H9 (cell line): ENCODE data around the gene TM7SF3. TPM values are rescaled to one million over a fixed set of nuclear protein-coding genes. Genes with fewer than 3 reads are reported as not detected.
"Not testable (repeated sequence)": the region's sequence is repeated elsewhere in the genome, so short reads cannot be mapped to it uniquely, and the experiment has no call there.

ENCODE experiments used
- DNase-seq: peaks from one replicate; pipeline ENCODE4 v3.0.0-alpha.2; 2017
- H2AFZ ChIP-seq: one replicate; pipeline ENCODE4 v1.6.1; 2013; ENCODE audit warnings: mild to moderate bottlenecking, low read length, control low read depth, moderate library complexity
- H2AK5ac ChIP-seq: 2 replicates; pipeline ENCODE4 v1.6.1; 2013; ENCODE audit warnings: low read length, control low read depth, mixed read lengths; ENCODE audit not compliant: insufficient read length
- H2BK120ac ChIP-seq: one replicate; pipeline ENCODE4 v1.6.1; 2013; ENCODE audit warnings: low read depth, mild to moderate bottlenecking, low read length, control low read depth, inconsistent platforms; ENCODE audit not compliant: poor library complexity, severe bottlenecking
- H2BK12ac ChIP-seq: 2 replicates; pipeline ENCODE4 v1.6.1; 2013; ENCODE audit warnings: low read length, control low read depth, mixed read lengths, low read depth; ENCODE audit not compliant: insufficient read length
- H2BK15ac ChIP-seq: 2 replicates; pipeline ENCODE4 v1.6.1; 2013; ENCODE audit warnings: low read depth, low read length, control low read depth
- H2BK20ac ChIP-seq: one replicate; pipeline ENCODE4 v1.6.1; 2013; ENCODE audit warnings: low read depth, mild to moderate bottlenecking, low read length, control low read depth, inconsistent platforms; ENCODE audit not compliant: poor library complexity, severe bottlenecking
- H2BK5ac ChIP-seq: 2 replicates; pipeline ENCODE4 v1.6.1; 2013; ENCODE audit warnings: low read length, control low read depth, mixed read lengths; ENCODE audit not compliant: insufficient read length
- H3K14ac ChIP-seq: 2 replicates; pipeline ENCODE4 v1.6.1; 2013; ENCODE audit warnings: low read length, control low read depth; ENCODE audit not compliant: insufficient read depth
- H3K18ac ChIP-seq: 2 replicates; pipeline ENCODE4 v1.6.1; 2013; ENCODE audit warnings: low read depth, mild to moderate bottlenecking, mixed read lengths, low read length, control low read depth; ENCODE audit not compliant: insufficient read length
- H3K23ac ChIP-seq: 2 replicates; pipeline ENCODE4 v1.6.1; 2013; ENCODE audit warnings: low read length, control low read depth, mixed read lengths, low read depth; ENCODE audit not compliant: insufficient read length
- H3K23me2 ChIP-seq: 2 replicates; pipeline ENCODE4 v1.6.1; 2013; ENCODE audit warnings: low read depth, mild to moderate bottlenecking, mixed read lengths, low read length, control low read depth; ENCODE audit not compliant: insufficient read length, poor library complexity, severe bottlenecking
- H3K27ac ChIP-seq: 2 replicates; pipeline ENCODE4 v1.5.1; 2013; ENCODE audit warnings: low read length, control low read depth, mixed read lengths, low read depth; ENCODE audit not compliant: insufficient read length
- H3K27me3 ChIP-seq: 2 replicates; pipeline ENCODE4 v1.6.1; 2013; ENCODE audit warnings: low read length, control low read depth, inconsistent platforms; ENCODE audit not compliant: insufficient read depth
- H3K4ac ChIP-seq: 2 replicates; pipeline ENCODE4 v1.6.1; 2013; ENCODE audit warnings: low read depth, mild to moderate bottlenecking, control low read depth, inconsistent platforms, low read length, moderate library complexity
- H3K4me1 ChIP-seq: 2 replicates; pipeline ENCODE4 v1.6.1; 2013; ENCODE audit warnings: low read length, control low read depth, inconsistent platforms; ENCODE audit not compliant: insufficient read depth
- H3K4me2 ChIP-seq: 2 replicates; pipeline ENCODE4 v1.6.1; 2013; ENCODE audit warnings: low read length, control low read depth, mixed read lengths; ENCODE audit not compliant: insufficient read length, insufficient read depth
- H3K56ac ChIP-seq: 2 replicates; pipeline ENCODE4 v1.6.1; 2013; ENCODE audit warnings: low read depth, mild to moderate bottlenecking, mixed read lengths, low read length, control low read depth; ENCODE audit not compliant: insufficient read length
- H3K79me1 ChIP-seq: 2 replicates; pipeline ENCODE4 v1.6.1; 2013; ENCODE audit warnings: low read depth, mild to moderate bottlenecking, moderate library complexity, low read length, control low read depth, inconsistent platforms; ENCODE audit not compliant: insufficient read depth, poor library complexity, severe bottlenecking
- H3K79me2 ChIP-seq: 2 replicates; pipeline ENCODE4 v1.6.1; 2013; ENCODE audit warnings: low read length, control low read depth, inconsistent platforms; ENCODE audit not compliant: insufficient read depth
- H3K9ac ChIP-seq: 2 replicates; pipeline ENCODE4 v1.6.1; 2013; ENCODE audit warnings: low read length, control low read depth, mixed read lengths; ENCODE audit not compliant: insufficient read length; ENCODE audit errors: extremely low read depth
- H3K9me3 ChIP-seq: one replicate; pipeline ENCODE4 v1.6.1; 2013; ENCODE audit warnings: low read depth, low read length, inconsistent platforms; ENCODE audit not compliant: control insufficient read depth
- H3T11ph ChIP-seq: one replicate; pipeline ENCODE4 v1.6.1; 2013; ENCODE audit warnings: mild to moderate bottlenecking, low read length, control low read depth, inconsistent platforms
- H4K20me1 ChIP-seq: one replicate; pipeline ENCODE4 v1.6.1; 2013; ENCODE audit not compliant: control insufficient read depth, insufficient read length, insufficient read depth
- H4K5ac ChIP-seq: 2 replicates; pipeline ENCODE4 v1.6.1; 2013; ENCODE audit warnings: low read depth, mild to moderate bottlenecking, mixed read lengths, low read length, control low read depth; ENCODE audit not compliant: insufficient read length
- H4K8ac ChIP-seq: replicated peaks from 2 replicates; pipeline ENCODE4 v1.6.1; 2013; ENCODE audit warnings: low read length, control low read depth, mixed read lengths, low read depth; ENCODE audit not compliant: insufficient read length
- H4K91ac ChIP-seq: 2 replicates; pipeline ENCODE4 v1.6.1; 2013; ENCODE audit warnings: low read depth, mild to moderate bottlenecking, moderate library complexity, mixed read lengths, low read length, control low read depth; ENCODE audit not compliant: insufficient read length
- H3K27ac Mint-ChIP-seq, 3 experiments: 2 replicates in 2 of 3; 3 replicates in 1 of 3; pipeline ENCODE4 v1.8.0; 2020 to 2021; ENCODE audit warnings: mixed read lengths in 3 of 3, mild to moderate bottlenecking in 1 of 3, moderate library complexity in 1 of 3
- H3K27me3 Mint-ChIP-seq: 2 replicates; pipeline ENCODE4 v1.8.0; 2021; ENCODE audit warnings: low read depth, mild to moderate bottlenecking, moderate library complexity, mixed read lengths
- H3K36me3 Mint-ChIP-seq, 3 experiments: 2 replicates in 2 of 3; 3 replicates in 1 of 3; pipeline ENCODE4 v1.8.0; 2020 to 2021; ENCODE audit warnings: low read depth in 3 of 3, mixed read lengths in 3 of 3; ENCODE audit not compliant: insufficient read depth in 1 of 3
- H3K4me1 Mint-ChIP-seq, 2 experiments: 2 replicates each; pipeline ENCODE4 v1.8.0; 2020; ENCODE audit warnings: mixed read lengths in 2 of 2
- H3K4me3 Mint-ChIP-seq, 2 experiments: 2 replicates in 1 of 2; 3 replicates in 1 of 2; pipeline ENCODE4 v1.8.0; 2020 to 2021; ENCODE audit warnings: mild to moderate bottlenecking in 2 of 2, mixed read lengths in 2 of 2, moderate library complexity in 1 of 2
- H3K9me3 Mint-ChIP-seq, 2 experiments: 2 replicates in 1 of 2; 3 replicates in 1 of 2; pipeline ENCODE4 v1.8.0; 2020; ENCODE audit warnings: mild to moderate bottlenecking in 2 of 2, mixed read lengths in 2 of 2, moderate library complexity in 1 of 2
- CTCF ChIP-seq: fragments of 200-600 bp; sonication (generic); conservative IDR thresholded peaks from 3 replicates; pipeline ENCODE4 v1.8.0; 2021; ENCODE audit warnings: antibody characterized with exemption, mild to moderate bottlenecking
- WGBS: extraction: QIAGEN DNeasy Blood & Tissue Kit; methylation state at CpG from one replicate; pipeline ENCODE4 v1.1.7; 2013; ENCODE audit warnings: missing lambda C conversion rate, low lambda C conversion rate, mixed read lengths; ENCODE audit not compliant: insufficient read length; ENCODE audit errors: extremely low coverage; 5-methylcytosine and 5-hydroxymethylcytosine counted together
- total RNA-seq: library from RNA; stranded (reverse); gene quantifications from 2 replicates; pipeline ENCODE4 v1.2.1, GENCODE V29; 2021

The TM7SF3 gene
- total RNA-seq, 1 experiment from 2014 or later: 74.9 TPM

- peaks cover 2% of the 10 kb centered on the region; the same call in 1 of the 2 replicates for H3K4me1 ChIP-seq
- Mint-ChIP-seq H3K4me1 (peaks cover 30 to 35% of the 10 kb centered on the region in 2 experiments), H3K27ac (no peak overlapping the region), H3K36me3 (no peaks in the 10 kb centered on the region; a peak in 1 of 7 replicates), H3K27me3 (peaks cover 3% of the 10 kb centered on the region), H3K9me3 (no peaks in the 10 kb centered on the region; a peak in 1 of 5 replicates), H3K4me3 (no peak overlapping the region)
- H3K79me2 ChIP-seq: 0 out of 2 replicates have a peak, but pooled peaks cover 1% of the 10 kb centered on the region
- H4K91ac ChIP-seq: no peak overlapping the region
- no CpG with 5 or more reads among the region's 1 CpG for WGBS
- no peak overlapping the region for H3K4me2 ChIP-seq
- no peak overlapping the region for H3K23ac ChIP-seq
- H2AFZ ChIP-seq: no peak overlapping the region
- no peak overlapping the region for H3T11ph ChIP-seq
- no peak for DNase-seq
- H4K5ac ChIP-seq: no peak overlapping the region
- no peak overlapping the region for H3K9ac ChIP-seq
- no peak overlapping the region for H2BK5ac ChIP-seq
- no peak overlapping the region for H3K4ac ChIP-seq
- H4K8ac ChIP-seq: no peak overlapping the region
- no peaks in the 10 kb centered on the region for H3K9me3 ChIP-seq
- no peaks in the 10 kb centered on the region for H3K27me3 ChIP-seq
- no peak overlapping the region for H3K14ac ChIP-seq
- H3K27ac ChIP-seq: no peak overlapping the region
- no peak overlapping the region for H2BK15ac ChIP-seq
- no peaks in the 10 kb centered on the region for H3K23me2 ChIP-seq
- H2BK20ac ChIP-seq: no peak overlapping the region
- no peak overlapping the region for H2BK12ac ChIP-seq
- no peak overlapping the region for H3K18ac ChIP-seq
- H2BK120ac ChIP-seq: no peak overlapping the region
- no peaks in the 10 kb centered on the region for H4K20me1 ChIP-seq
- no peaks in the 10 kb centered on the region for H3K79me1 ChIP-seq
- TF ChIP-seq CTCF: no peak
- H2AK5ac ChIP-seq: no peak overlapping the region
- no peak overlapping the region for H3K56ac ChIP-seq
These were observed 3.9 kb upstream of the TM7SF3 start for GRCh38 chr12:27018037-27018436.

- H2BK120ac ChIP-seq, H3K14ac ChIP-seq, H3K4me2 ChIP-seq, H4K20me1 ChIP-seq, H4K5ac ChIP-seq, H3K9me3 Mint-ChIP-seq, H3K27ac ChIP-seq, H3K56ac ChIP-seq, H3K27ac Mint-ChIP-seq, H4K8ac ChIP-seq, H3K79me2 ChIP-seq, H3K9ac ChIP-seq, H2BK20ac ChIP-seq, H4K91ac ChIP-seq, H3K4me1 ChIP-seq, H2BK5ac ChIP-seq, H3K27me3 ChIP-seq, H2AK5ac ChIP-seq, H3T11ph ChIP-seq, H3K27me3 Mint-ChIP-seq, H3K4ac ChIP-seq, H3K23me2 ChIP-seq, H2BK12ac ChIP-seq, DNase-seq, H3K9me3 ChIP-seq, H3K79me1 ChIP-seq, H2AFZ ChIP-seq, H3K36me3 Mint-ChIP-seq, H2BK15ac ChIP-seq, H3K18ac ChIP-seq, H3K23ac ChIP-seq, H3K4me3 Mint-ChIP-seq: not testable (repeated sequence)
- H3K4me1 Mint-ChIP-seq: peaks cover 33 to 39% of the 10 kb centered on the region in 2 experiments
- WGBS: no CpG with 5 or more reads among the region's 5 CpGs
These were observed 3.1 kb upstream of the TM7SF3 start for GRCh38 chr12:27017163-27017823.
